ENCODE measurements around the gene PGAM5. TPM values are rescaled to one million over a fixed set of nuclear protein-coding genes. Genes with fewer than 3 reads are reported as not detected.

PGAM5 gene
- total RNA-seq, 4 donors from 2014 or later, result 21.6 to 45.8 (median 26.0) TPM

GRCh38 chr12:132761032-132761920 lies 50.6 kb downstream of the PGAM5 start, which contains the start of gene ANKLE2:
Gene ANKLE2 (minus strand): TSS chr12:132761832. CDS start chr12:132761798, 34 bp downstream.
- TF ChIP-seq, protein P1, sequence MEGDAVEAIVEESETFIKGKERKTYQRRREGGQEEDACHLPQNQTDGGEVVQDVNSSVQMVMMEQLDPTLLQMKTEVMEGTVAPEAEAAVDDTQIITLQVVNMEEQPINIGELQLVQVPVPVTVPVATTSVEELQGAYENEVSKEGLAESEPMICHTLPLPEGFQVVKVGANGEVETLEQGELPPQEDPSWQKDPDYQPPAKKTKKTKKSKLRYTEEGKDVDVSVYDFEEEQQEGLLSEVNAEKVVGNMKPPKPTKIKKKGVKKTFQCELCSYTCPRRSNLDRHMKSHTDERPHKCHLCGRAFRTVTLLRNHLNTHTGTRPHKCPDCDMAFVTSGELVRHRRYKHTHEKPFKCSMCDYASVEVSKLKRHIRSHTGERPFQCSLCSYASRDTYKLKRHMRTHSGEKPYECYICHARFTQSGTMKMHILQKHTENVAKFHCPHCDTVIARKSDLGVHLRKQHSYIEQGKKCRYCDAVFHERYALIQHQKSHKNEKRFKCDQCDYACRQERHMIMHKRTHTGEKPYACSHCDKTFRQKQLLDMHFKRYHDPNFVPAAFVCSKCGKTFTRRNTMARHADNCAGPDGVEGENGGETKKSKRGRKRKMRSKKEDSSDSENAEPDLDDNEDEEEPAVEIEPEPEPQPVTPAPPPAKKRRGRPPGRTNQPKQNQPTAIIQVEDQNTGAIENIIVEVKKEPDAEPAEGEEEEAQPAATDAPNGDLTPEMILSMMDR (IDR thresholded peaks at IDR 0.05), result no peak
- Histone ChIP-seq H3K4me1 (peaks cover 16 to 19% of the 10 kb centered on the region in 2 donors), H3K9me3 (no peaks in the 10 kb centered on the region), H3K27ac (peak within 1 kb of the TSS; percentile 78 to 98 (median 95)), H3K4me3 (replicated peaks in 1 of 3) (peak within 1 kb of the TSS; percentile 88 to 93 (median 90)), H3K36me3 (no peaks in the 10 kb centered on the region), H3K27me3 (no peaks in the 10 kb centered on the region)
- 0 to 1% methylated on average over 19 to 23 of the region's 97 CpGs for WGBS, 2 donors
- peak; percentile 50 to 59 for DNase-seq
- intact Hi-C loops (cut with DNase I), result loop anchor here (10.0 kb wide), 1 partner anchor 144 kb away; no protein-coding TSS in a partner anchor

GRCh38 chr12:132761921-132762583 lies 51.4 kb downstream of the PGAM5 start:
- Histone ChIP-seq H3K36me3 (no peaks in the 10 kb centered on the region), H3K27ac (peak overlapping the region; percentile 78 to 98 (median 95)), H3K27me3 (no peaks in the 10 kb centered on the region), H3K9me3 (no peaks in the 10 kb centered on the region), H3K4me3 (replicated peaks in 1 of 3) (peak overlapping the region in 2 of 3 donors; percentile 53 to 68), H3K4me1 (peaks cover 16 to 19% of the 10 kb centered on the region in 2 donors)
- WGBS, 2 donors, result 0 to 1% methylated on average over 17 to 18 of the region's 89 CpGs
- peak; percentile 84 to 85 for DNase-seq
- intact Hi-C loops (cut with DNase I), result loop anchor here (10.0 kb wide), 1 partner anchor 143 kb away; no protein-coding TSS in a partner anchor
- TF ChIP-seq POLR2A (IDR thresholded peaks at IDR 0.05), result peak in 1 of 2 donors; percentile 66
- TF ChIP-seq, protein P1 (IDR thresholded peaks at IDR 0.05), result peak in 3 of 6 experiments; percentile 17 to 30 (median 23)

- DNase-seq, result no peak
- 89 to 90% methylated on average over 20 of the region's 20 CpGs for WGBS, 2 donors
- H3K27ac ChIP-seq, result no peak overlapping the region
- H3K4me3 ChIP-seq (replicated peaks in 1 of 3), result no peak overlapping the region
- intact Hi-C loops (cut with DNase I), result loop anchor here (10.0 kb wide), 1 partner anchor 141 kb away; no protein-coding TSS in a partner anchor
- no peak for TF ChIP-seq POLR2A (IDR thresholded peaks at IDR 0.05)
- TF ChIP-seq, protein P1 (IDR thresholded peaks at IDR 0.05), result no peak
- H3K9me3 ChIP-seq, result no peaks in the 10 kb centered on the region
- peaks cover 16 to 26% of the 10 kb centered on the region in 2 donors for H3K4me1 ChIP-seq
- no peaks in the 10 kb centered on the region for H3K27me3 ChIP-seq
- H3K36me3 ChIP-seq, result no peaks in the 10 kb centered on the region
Observed at GRCh38 chr12:132764231-132764630, 53.6 kb downstream of the PGAM5 start.

DNA sequence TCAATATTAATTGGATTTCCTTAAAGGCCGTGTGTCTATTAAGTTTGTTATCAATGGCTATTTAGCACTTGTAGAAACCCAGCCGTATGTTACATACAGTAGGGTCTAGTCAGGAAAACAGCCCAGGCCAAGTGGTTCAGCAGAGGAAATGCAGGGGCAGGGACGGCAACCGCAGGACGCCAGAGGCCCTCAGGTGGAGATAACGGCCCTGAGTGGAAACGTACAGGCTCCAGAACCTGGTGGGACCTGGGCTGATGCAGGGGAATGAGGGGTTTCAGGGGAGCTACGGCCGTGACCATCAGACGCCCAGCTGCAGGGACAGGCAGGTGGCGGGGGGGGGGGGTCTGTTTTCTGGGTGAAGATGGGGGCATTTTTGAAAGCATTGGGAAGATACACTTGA lies 54.7 kb downstream of the PGAM5 start:
- DNase-seq, result no peak
- H3K4me1 ChIP-seq, result peaks cover 7 to 16% of the 10 kb centered on the region in 2 donors
- no peaks in the 10 kb centered on the region for H3K9me3 ChIP-seq
- no peak overlapping the region for H3K4me3 ChIP-seq (replicated peaks in 1 of 3)
- intact Hi-C loops (cut with DNase I), result loop anchor here (10.0 kb wide), 1 partner anchor 139 kb away; no protein-coding TSS in a partner anchor
- H3K27me3 ChIP-seq, result no peaks in the 10 kb centered on the region
- TF ChIP-seq, protein P1 (IDR thresholded peaks at IDR 0.05), result no peak
- TF ChIP-seq POLR2A (IDR thresholded peaks at IDR 0.05), result no peak
- WGBS, 2 donors, result 77 to 87% methylated on average over 11 of the region's 11 CpGs
- no peaks in the 10 kb centered on the region for H3K36me3 ChIP-seq
- no peak overlapping the region for H3K27ac ChIP-seq

Data from thyroid gland (tissue), 4 donors.